GM19240 (cell line): ENCODE results near the gene PTPRF.

Experiments used
- DNase-seq: peaks from one replicate; pipeline ENCODE4 v3.0.0; 2011; ENCODE audit warnings: low spot score; ENCODE audit not compliant: insufficient read length

Gene PTPRF

GRCh38 chr1:43659212-43660166, 128.8 kb downstream of the PTPRF start:
- DNase-seq, result no peak

GRCh38 chr1:43660355-43660754, 129.7 kb downstream of the PTPRF start:
- no peak for DNase-seq

- no peak for DNase-seq
Observed at GRCh38 chr1:43664369-43664768, 133.7 kb downstream of the PTPRF start.

- DNase-seq, result no peak
Observed at GRCh38 chr1:43666608-43667007, 135.9 kb downstream of the PTPRF start.

- no peak for DNase-seq
Observed at GRCh38 chr1:43668956-43669355, 138.3 kb downstream of the PTPRF start.

- DNase-seq, result no peak
Observed at GRCh38 chr1:43669878-43670277, 139.2 kb downstream of the PTPRF start.

GRCh38 chr1:43671193-43671592, 140.5 kb downstream of the PTPRF start:
- no peak for DNase-seq

- DNase-seq, result no peak
Observed at GRCh38 chr1:43671626-43672330, 141.1 kb downstream of the PTPRF start.

GRCh38 chr1:43673261-43673660, 142.6 kb downstream of the PTPRF start:
- DNase-seq, result no peak
